K562 (cell line): ENCODE results near the gene GOLPH3L. TPM values are rescaled to one million over a fixed set of nuclear protein-coding genes. Genes with fewer than 3 reads are reported as not detected.

ENCODE experiments used
- CLOCK ChIP-seq: fragments of 250-450 bp; sonication (Bioruptor Pico); IDR thresholded peaks from 2 replicates; pipeline ENCODE4 v1.4.0; 2020; ENCODE audit warnings: mild to moderate bottlenecking, moderate library complexity, borderline replicate concordance
- CREBBP ChIP-seq: IDR thresholded peaks from one replicate; pipeline ENCODE4 v1.6.1; 2012; ENCODE audit warnings: low read depth, mild to moderate bottlenecking, control low read depth, inconsistent platforms, low read length
- ELK3 ChIP-seq: fragments of 450-650 bp; formaldehyde crosslinking; IDR thresholded peaks from 2 replicates; pipeline ENCODE4 v1.4.0; 2020; ENCODE audit warnings: mild to moderate bottlenecking
- FOSL1 ChIP-seq: fragments of 200-800 bp; sonication (Bioruptor generic); conservative IDR thresholded peaks from 2 replicates; pipeline ENCODE4 v1.6.1; 2016; ENCODE audit warnings: missing genetic modification characterization, missing compliant biosample characterization
- FOXP1 ChIP-seq: sonication (generic); formaldehyde crosslinking; IDR thresholded peaks from 2 replicates; pipeline ENCODE4 v1.8.0; 2022; ENCODE audit warnings: mild to moderate bottlenecking, missing genetic modification reagents
- HDAC3 ChIP-seq: fragments of 450-650 bp; IDR thresholded peaks from 2 replicates; pipeline ENCODE4 v1.6.1; 2018; ENCODE audit warnings: borderline replicate concordance, mild to moderate bottlenecking, moderate library complexity; ENCODE audit not compliant: partially characterized antibody
- HDGF ChIP-seq: fragments of 450-650 bp; IDR thresholded peaks from 2 replicates; pipeline ENCODE4 v1.6.1; 2016
- HSF4 ChIP-seq: fragments of 250-450 bp; sonication (Bioruptor Pico); IDR thresholded peaks from 2 replicates; pipeline ENCODE4 v2.1.2; 2022; ENCODE audit warnings: mild to moderate bottlenecking, moderate library complexity, borderline replicate concordance
- KDM5B ChIP-seq: fragments of 200-600 bp; sonication (generic); IDR thresholded peaks from 2 replicates; pipeline ENCODE4 v1.6.1; 2012; ENCODE audit warnings: low read depth, mild to moderate bottlenecking, moderate library complexity, low read length, control low read depth, inconsistent platforms; ENCODE audit not compliant: insufficient replicate concordance
- MAFF ChIP-seq: IDR thresholded peaks from 2 replicates; pipeline ENCODE4 v1.6.1; 2012; ENCODE audit warnings: low read length, improper control_type of control experiment
- NCOA2 ChIP-seq, 2 experiments: fragments of 450-650 bp; IDR thresholded peaks; 2 replicates each; pipeline ENCODE4 v1.6.1; 2018; ENCODE audit warnings: mild to moderate bottlenecking in 2 of 2, moderate library complexity in 1 of 2; ENCODE audit not compliant: partially characterized antibody in 2 of 2
- NR1H2 ChIP-seq: sonication (generic); formaldehyde crosslinking; IDR thresholded peaks from 2 replicates; pipeline ENCODE4 v1.4.0; 2020; ENCODE audit warnings: mild to moderate bottlenecking, missing genetic modification reagents
- NR2C1 ChIP-seq, 2 experiments: fragments of 450-650 bp; IDR thresholded peaks; 2 replicates each; pipeline ENCODE4 v1.6.1; 2017; ENCODE audit warnings: mild to moderate bottlenecking in 2 of 2, antibody characterized with exemption in 1 of 2, inconsistent platforms in 1 of 2, missing compliant biosample characterization in 1 of 2, missing genetic modification characterization in 1 of 2
- POLR2B ChIP-seq: fragments of 450-650 bp; IDR thresholded peaks from 2 replicates; pipeline ENCODE4 v1.6.1; 2018; ENCODE audit warnings: low read depth; ENCODE audit not compliant: partially characterized antibody
- RBFOX2 ChIP-seq: fragments of 200-400 bp; formaldehyde crosslinking; IDR thresholded peaks from 2 replicates; pipeline ENCODE4 v1.6.1; 2017; ENCODE audit warnings: low read depth, mild to moderate bottlenecking, low read length, moderate library complexity
- SIN3A ChIP-seq, 2 experiments: fragments of 150-350 bp in 1 of 2; IDR thresholded peaks; 2 replicates each; pipeline ENCODE4 v1.6.1; 2011 to 2016; ENCODE audit warnings: borderline replicate concordance in 2 of 2, low read depth in 2 of 2, low read length in 2 of 2, mild to moderate bottlenecking in 2 of 2, moderate library complexity in 2 of 2; ENCODE audit not compliant: control insufficient read depth in 1 of 2
- SNIP1 ChIP-seq: fragments of 450-650 bp; IDR thresholded peaks from 2 replicates; pipeline ENCODE4 v1.7.1; 2017; ENCODE audit warnings: low read depth, mild to moderate bottlenecking
- TCF3 ChIP-seq: sonication (generic); formaldehyde crosslinking; IDR thresholded peaks from 2 replicates; pipeline ENCODE4 v1.4.0; 2020; ENCODE audit warnings: mild to moderate bottlenecking, missing genetic modification reagents
- YY1 ChIP-seq, 3 experiments: IDR thresholded peaks; 2 replicates each; pipeline ENCODE4 v1.6.1; 2011; ENCODE audit warnings: low read length in 2 of 3, mild to moderate bottlenecking in 2 of 3, moderate library complexity in 2 of 3, borderline replicate concordance in 1 of 3, control low read depth in 1 of 3, low read depth in 1 of 3; ENCODE audit not compliant: insufficient read depth in 3 of 3, insufficient replicate concordance in 2 of 3, control insufficient read depth in 1 of 3, insufficient read length in 1 of 3; ENCODE audit errors: extremely low read depth in 1 of 3
- ZBTB34 ChIP-seq: fragments of 250-450 bp; sonication (Bioruptor Pico); IDR thresholded peaks from 2 replicates; pipeline ENCODE4 v1.8.0; 2021; ENCODE audit warnings: mild to moderate bottlenecking, moderate library complexity
- ZFP1 ChIP-seq: fragments of 450-650 bp; formaldehyde crosslinking; IDR thresholded peaks from 2 replicates; pipeline ENCODE4 v1.4.0; 2020; ENCODE audit warnings: mild to moderate bottlenecking, mixed read lengths
- ZFPM2 ChIP-seq: fragments of 250-450 bp; sonication (Bioruptor Pico); IDR thresholded peaks from 2 replicates; pipeline ENCODE4 v1.5.1; 2022; ENCODE audit warnings: mild to moderate bottlenecking
- polyA plus RNA-seq, 8 experiments: library from polyadenylated mRNA; depleted of rRNA in 4 of 8; stranded (reverse) in 5 of 8; unstranded in 3 of 8; fragments of >200 nt; fragmentation: Nextera tagmentation in 2 of 8; fragmentation: Illumina TruSeq in 1 of 8; extraction: Ambion mirVana in 2 of 8; extraction: Trizol in 1 of 8; gene quantifications; 2 replicates each; pipeline versions ENCODE4 v1.2.1 to v1.2.3, GENCODE V29; 2011 to 2014; ENCODE audit warnings: inconsistent platforms in 1 of 8, missing spikeins in 1 of 8
- total RNA-seq, 7 experiments: library from RNA; depleted of rRNA in 6 of 7; stranded (reverse); fragments of >200 nt in 6 of 7; fragmentation: Illumina TruSeq in 2 of 7; extraction: Trizol in 2 of 7; gene quantifications; 2 replicates each; pipeline versions ENCODE4 v1.2.1 to v1.2.3, GENCODE V29; 2011 to 2021; ENCODE audit warnings: low replicate concordance in 1 of 7

Gene GOLPH3L
- total and polyA plus RNA-seq, 9 of the 15 experiments (the other 6 are each of a cell fraction or from before 2014, with no cell fraction given), result 8.1 to 42.1 (median 21.6) TPM

DNA sequence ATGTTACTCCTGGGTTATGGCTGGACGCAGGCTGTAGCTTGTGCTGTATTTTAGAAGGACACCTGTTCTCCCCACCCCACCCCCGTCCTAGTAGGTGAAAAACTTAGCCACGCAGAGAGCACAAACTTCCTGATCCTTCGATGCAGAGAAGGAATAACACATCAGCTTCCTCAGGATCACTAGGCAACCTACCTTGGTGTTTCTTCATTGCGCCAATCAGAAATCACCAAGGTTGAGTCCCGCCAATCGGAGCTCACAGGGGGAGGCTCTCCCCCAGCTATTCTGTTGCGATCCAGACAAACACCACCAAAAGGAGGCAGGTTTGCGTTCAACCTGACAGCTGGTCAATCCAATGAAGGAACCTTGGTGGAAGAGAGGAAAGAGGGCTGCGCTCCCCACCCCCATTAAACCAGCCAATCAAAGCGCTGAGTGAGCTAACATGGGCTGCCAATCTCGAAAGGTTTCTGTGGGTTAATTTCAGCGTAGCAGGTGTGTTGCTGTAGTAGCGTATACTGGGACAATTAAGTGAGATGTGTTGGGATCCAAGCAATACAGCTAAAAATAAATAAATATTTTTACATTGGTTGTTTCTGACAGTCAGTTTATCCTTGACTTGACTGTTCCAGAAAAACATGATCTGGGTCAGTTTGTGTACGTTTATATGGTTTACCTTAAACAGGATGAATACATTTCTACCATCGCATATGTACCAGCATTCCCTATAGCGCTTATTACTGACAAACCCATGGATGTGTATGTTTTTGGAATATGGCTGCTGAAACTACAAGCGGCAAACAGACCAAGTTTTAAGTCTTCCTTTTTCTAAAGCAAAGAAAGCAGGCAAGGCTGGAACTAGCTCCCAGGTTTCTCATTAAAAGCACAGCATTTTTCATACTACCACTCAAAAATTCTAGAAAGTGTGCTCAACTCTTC lies at the start of gene GOLPH3L (continued):
- no peak for TF ChIP-seq ZBTB34 (CRISPR knock-in tag)
- TF ChIP-seq YY1 (IDR thresholded peaks at IDR 0.05; ENCODE audit: borderline replicate concordance in 1 of 3, control insufficient read depth in 1 of 3, extremely low read depth in 1 of 3, insufficient read depth in 3 of 3, insufficient read length in 1 of 3, insufficient replicate concordance in 2 of 3, low read depth in 1 of 3, low read length in 2 of 3), result no peak
- TF ChIP-seq FOSL1 (tag), result 0 out of 2 replicates have a peak, but pooled peaks have one; percentile 23
- no peak for TF ChIP-seq CREBBP
- no peak for TF ChIP-seq TCF3 (CRISPR knock-in tag)
- TF ChIP-seq NR2C1 (IDR thresholded peaks at IDR 0.05), result no peak
- no peak for TF ChIP-seq NR2C1 (tag; IDR thresholded peaks at IDR 0.05)
- TF ChIP-seq HSF4 (CRISPR knock-in tag), result no peak
- TF ChIP-seq KDM5B, result no peak
- TF ChIP-seq ZFPM2 (CRISPR knock-in tag), result no peak
- no peak for TF ChIP-seq FOXP1 (CRISPR knock-in tag)
- TF ChIP-seq MAFF, result no peak
- TF ChIP-seq ZFP1 (CRISPR knock-in tag), result no peak
- TF ChIP-seq RBFOX2, result peak; percentile 51
- no peak for TF ChIP-seq SNIP1
- no peak for TF ChIP-seq ELK3
- no peak for TF ChIP-seq HDGF
- no peak for TF ChIP-seq HDAC3
- peak; percentile 70 for TF ChIP-seq POLR2B
- TF ChIP-seq NCOA2 (IDR thresholded peaks at IDR 0.05; ENCODE audit: partially characterized antibody in 2 of 2), result no peak
- TF ChIP-seq SIN3A (IDR thresholded peaks at IDR 0.05; ENCODE audit: borderline replicate concordance in 2 of 2, control insufficient read depth in 1 of 2, low read depth in 2 of 2, low read length in 2 of 2), result peak; percentile 24 to 63; a peak in 1 of 4 replicates
- no peak for TF ChIP-seq NR1H2 (CRISPR knock-in tag)
- TF ChIP-seq CLOCK, result no peak
